Thyroid gland (tissue), 4 donors: ENCODE measurements around the gene GPR162. TPM values are rescaled to one million over a fixed set of nuclear protein-coding genes. Genes with fewer than 3 reads are reported as not detected.

Experiments
- DNase-seq, 2 donors: peaks; one replicate each; pipeline ENCODE4 v3.0.0-alpha.2; 2019
- H3K27ac ChIP-seq, 3 donors: fragments of 200-600 bp; sonication (generic); 1 replicate in 2 of 3; 2 replicates in 1 of 3; pipeline ENCODE4 v1.5.1; 2016 to 2019; ENCODE audit warnings: mild to moderate bottlenecking in 1 of 3, moderate library complexity in 1 of 3
- H3K27me3 ChIP-seq: fragments of 200-600 bp; sonication (generic); one replicate; pipeline ENCODE4 v1.5.1; 2019
- H3K36me3 ChIP-seq, 2 donors: fragments of 200-600 bp; sonication (generic); one replicate each; pipeline ENCODE4 v1.5.1; 2016 to 2019
- H3K4me1 ChIP-seq, 2 donors: fragments of 200-600 bp; sonication (generic); one replicate each; pipeline ENCODE4 v1.5.1; 2017 to 2019
- H3K4me3 ChIP-seq, 3 donors: fragments of 200-600 bp; sonication (generic); replicated peaks in 1 of 3; 1 replicate in 2 of 3; 2 replicates in 1 of 3; pipeline ENCODE4 v1.5.1; 2016; ENCODE audit warnings: mild to moderate bottlenecking in 1 of 3
- H3K9me3 ChIP-seq: fragments of 200-600 bp; sonication (generic); one replicate; pipeline ENCODE4 v1.5.1; 2017
- CTCF ChIP-seq, 6 experiments: fragments of 200-600 bp in 3 of 6; fragments of 450-650 bp in 3 of 6; sonication (generic) in 3 of 6; IDR thresholded peaks; one replicate each; pipeline ENCODE4 v1.5.1; 2016 to 2019; ENCODE audit warnings: antibody characterized with exemption in 6 of 6, mild to moderate bottlenecking in 2 of 6, inconsistent platforms in 1 of 6, moderate library complexity in 1 of 6
- POLR2A ChIP-seq, 2 donors: fragments of 450-650 bp; IDR thresholded peaks; one replicate each; pipeline ENCODE4 v1.6.1; 2017; ENCODE audit warnings: antibody characterized with exemption in 2 of 2, mild to moderate bottlenecking in 2 of 2, moderate library complexity in 1 of 2
- WGBS, 2 donors: methylation state at CpG; one replicate each; pipeline ENCODE4 v1.1.5; 2017; 5-methylcytosine and 5-hydroxymethylcytosine counted together
- intact Hi-C: fragments of 100-400 bp; cut with DNase I; formaldehyde crosslinking; loops from one replicate; pipeline ENCODE4 v1.15.1; 2023
- total RNA-seq, 4 donors: library from RNA; depleted of rRNA; stranded (reverse); fragments of >200 nt; gene quantifications; one replicate each; pipeline ENCODE4 v1.2.3, GENCODE V29; 2016

The GPR162 gene
- total RNA-seq, 4 donors from 2014 or later: 0.34 to 1.1 (median 0.56) TPM

- no peak overlapping the region for H3K4me3 ChIP-seq
- no peak for TF ChIP-seq CTCF (IDR thresholded peaks at IDR 0.05)
- TF ChIP-seq POLR2A (IDR thresholded peaks at IDR 0.05): no peak
- 70 to 75% methylated on average over 10 of the region's 10 CpGs for WGBS, 2 donors
These were observed 28.4 kb downstream of the GPR162 start for GRCh38 chr12:6849976-6850560.

GRCh38 chr12:6850796-6851152 is 29.2 kb downstream of the GPR162 start:
- Histone ChIP-seq H3K27ac (no peak overlapping the region), H3K4me3 (no peak overlapping the region), H3K9me3 (no peaks in the 10 kb centered on the region), H3K4me1 (peaks cover 10 to 12% of the 10 kb centered on the region in 2 donors), H3K27me3 (no peaks in the 10 kb centered on the region), H3K36me3 (peaks cover 3% of the 10 kb centered on the region in 2 donors)
- intact Hi-C loops: no loop called here
- 35% methylated on average over 14 of the region's 16 CpGs for WGBS, 2 donors
- TF ChIP-seq CTCF (IDR thresholded peaks at IDR 0.05) (no peak), POLR2A (IDR thresholded peaks at IDR 0.05) (no peak)
- DNase-seq: no peak

More at GRCh38 chr12:6849976-6850560, 28.4 kb downstream of the GPR162 start:
- Histone ChIP-seq H3K27ac (no peak overlapping the region), H3K36me3 (no peaks in the 10 kb centered on the region), H3K9me3 (no peaks in the 10 kb centered on the region), H3K4me1 (peaks cover 10 to 12% of the 10 kb centered on the region in 2 donors), H3K27me3 (no peaks in the 10 kb centered on the region)
- intact Hi-C loops: no loop called here
- no peak for DNase-seq

- Histone ChIP-seq H3K9me3 (no peaks in the 10 kb centered on the region), H3K36me3 (peaks cover 8 to 9% of the 10 kb centered on the region in 2 donors), H3K27ac (peak within 1 kb of the TSS; percentile 76 to 96 (median 90)), H3K4me3 (peak within 1 kb of the TSS; percentile 9 to 55 (median 24)), H3K27me3 (no peaks in the 10 kb centered on the region), H3K4me1 (peaks cover 10 to 12% of the 10 kb centered on the region in 2 donors)
- WGBS, 2 donors: 0 to 1% methylated on average over 29 to 30 of the region's 37 CpGs
- DNase-seq: peak; percentile 97
- intact Hi-C loops: no loop called here
- TF ChIP-seq POLR2A (IDR thresholded peaks at IDR 0.05): peak in 1 of 2 donors; percentile 86
- no peak for TF ChIP-seq CTCF (IDR thresholded peaks at IDR 0.05)
These were observed 29.7 kb downstream of the GPR162 start, which contains the start of gene CDCA3 for GRCh38 chr12:6851153-6851920. Gene CDCA3 (minus strand): TSS chr12:6851286. CDS start chr12:6850952, 334 bp downstream.

- Histone ChIP-seq H3K27me3 (no peaks in the 10 kb centered on the region), H3K36me3 (peaks cover 15 to 16% of the 10 kb centered on the region in 2 donors), H3K4me1 (peaks cover 10 to 12% of the 10 kb centered on the region in 2 donors), H3K4me3 (peak within 1 kb of the TSS; percentile 9 to 55 (median 45)), H3K9me3 (no peaks in the 10 kb centered on the region), H3K27ac (peak within 1 kb of the TSS; percentile 76 to 96 (median 90))
- WGBS, 2 donors: 0% methylated on average over 11 to 12 of the region's 65 CpGs
- no peak for TF ChIP-seq CTCF (IDR thresholded peaks at IDR 0.05)
- peak in 1 of 2 donors; percentile 55 for TF ChIP-seq POLR2A (IDR thresholded peaks at IDR 0.05)
- peak; percentile 100 for DNase-seq
- intact Hi-C loops: no loop called here
These were observed 30.5 kb downstream of the GPR162 start, which contains the start of gene USP5 for GRCh38 chr12:6851921-6852650. Gene USP5 (plus strand): TSS chr12:6852150. CDS start chr12:6852180, 30 bp downstream.
